ENCODE data around the gene MIEF2.

MIEF2 gene

DNA sequence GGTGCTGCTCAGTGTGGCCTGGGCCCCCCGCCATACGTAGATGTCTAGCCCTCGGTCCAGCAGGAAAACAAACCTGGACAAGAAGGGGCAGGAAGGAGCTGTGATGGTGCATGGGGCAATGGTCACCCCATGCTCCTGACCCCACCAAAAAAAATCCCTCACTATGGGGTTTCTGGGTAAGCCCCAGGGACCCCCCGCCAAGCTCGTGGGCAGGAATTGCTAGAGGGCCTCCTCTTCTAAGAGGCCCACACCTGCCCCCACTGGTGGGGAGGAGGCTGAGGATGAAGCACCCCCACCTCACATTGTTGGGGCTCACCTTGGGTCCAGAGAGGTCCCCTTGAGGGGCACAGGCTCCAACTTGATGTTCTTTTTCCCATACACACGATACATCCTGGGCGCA, 11.7 kb upstream of the MIEF2 start:
- no peak overlapping the region for H3K27ac ChIP-seq (ENCODE audit: low read depth, low read length)
- H3K36me3 ChIP-seq (ENCODE audit: control insufficient read depth, insufficient read depth, low read length): peaks cover 81% of the 10 kb centered on the region
- H3K4me1 ChIP-seq (ENCODE audit: control insufficient read depth, insufficient read depth, low read length): peaks cover 8% of the 10 kb centered on the region; the same call in 1 of the 2 replicates
- H3K9me3 ChIP-seq (ENCODE audit: control insufficient read depth, insufficient read depth, low read length): no peaks in the 10 kb centered on the region
- H3K27me3 ChIP-seq (ENCODE audit: control insufficient read depth, insufficient read depth, low read length): no peaks in the 10 kb centered on the region
- no peak overlapping the region for H3K9ac ChIP-seq (ENCODE audit: low read depth, low read length)
- H3K4me3 ChIP-seq (ENCODE audit: low read depth, low read length): no peak overlapping the region

DNA sequence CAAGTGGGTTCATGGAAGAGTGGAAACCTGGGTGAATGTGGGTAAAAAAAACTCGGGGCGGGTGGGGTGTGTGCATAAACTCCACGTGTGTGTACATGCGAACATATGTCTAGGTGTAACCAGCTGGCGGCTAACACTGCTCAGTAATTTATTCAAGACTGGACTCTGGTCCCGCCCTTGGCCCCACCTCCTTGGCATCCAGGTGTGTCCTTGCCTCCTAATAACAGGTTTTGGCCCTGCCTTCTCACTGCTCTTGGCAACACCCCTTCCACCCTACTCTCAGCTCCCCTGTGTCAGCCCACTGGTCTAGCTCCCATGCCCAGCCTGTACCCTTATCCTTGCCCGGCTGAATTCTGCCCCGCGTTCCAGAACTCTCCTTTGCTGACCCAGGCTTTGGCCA, 10.2 kb upstream of the MIEF2 start:
- Histone ChIP-seq H3K27ac (ENCODE audit: low read depth, low read length) (no peak overlapping the region), H3K9ac (ENCODE audit: low read depth, low read length) (no peak overlapping the region), H3K36me3 (ENCODE audit: control insufficient read depth, insufficient read depth, low read length) (peaks cover 86% of the 10 kb centered on the region), H3K9me3 (ENCODE audit: control insufficient read depth, insufficient read depth, low read length) (no peaks in the 10 kb centered on the region), H3K4me1 (ENCODE audit: control insufficient read depth, insufficient read depth, low read length) (peaks cover 8% of the 10 kb centered on the region; the same call in 1 of the 2 replicates), H3K4me3 (ENCODE audit: low read depth, low read length) (no peak overlapping the region), H3K27me3 (ENCODE audit: control insufficient read depth, insufficient read depth, low read length) (no peaks in the 10 kb centered on the region)

DNA sequence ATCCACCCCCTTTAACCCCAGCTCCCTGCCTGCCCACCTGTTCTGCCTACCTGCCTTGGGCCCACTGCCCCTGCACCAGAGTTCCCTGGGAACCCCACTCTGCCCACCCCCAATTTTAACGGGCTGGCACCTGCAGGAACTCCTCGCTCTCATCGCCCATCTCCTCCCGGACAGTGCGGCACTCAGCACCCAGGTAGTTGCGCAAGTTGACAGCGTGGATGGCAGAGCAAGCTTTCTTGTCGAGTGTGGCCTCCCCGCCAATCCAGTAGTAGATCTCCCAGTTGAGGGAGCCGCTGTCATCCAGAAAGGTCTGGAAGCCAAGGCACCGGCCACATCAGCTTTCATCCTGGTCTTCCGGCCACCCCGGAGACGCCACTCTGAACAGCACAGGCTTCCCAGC, 9.8 kb upstream of the MIEF2 start:
- H3K36me3 ChIP-seq (ENCODE audit: control insufficient read depth, insufficient read depth, low read length): peaks cover 86% of the 10 kb centered on the region
- H3K27me3 ChIP-seq (ENCODE audit: control insufficient read depth, insufficient read depth, low read length): no peaks in the 10 kb centered on the region
- H3K9me3 ChIP-seq (ENCODE audit: control insufficient read depth, insufficient read depth, low read length): no peaks in the 10 kb centered on the region
- no peak overlapping the region for H3K9ac ChIP-seq (ENCODE audit: low read depth, low read length)
- no peak overlapping the region for H3K27ac ChIP-seq (ENCODE audit: low read depth, low read length)
- no peak overlapping the region for H3K4me3 ChIP-seq (ENCODE audit: low read depth, low read length)
- H3K4me1 ChIP-seq (ENCODE audit: control insufficient read depth, insufficient read depth, low read length): peaks cover 8% of the 10 kb centered on the region; the same call in 1 of the 2 replicates

DNA sequence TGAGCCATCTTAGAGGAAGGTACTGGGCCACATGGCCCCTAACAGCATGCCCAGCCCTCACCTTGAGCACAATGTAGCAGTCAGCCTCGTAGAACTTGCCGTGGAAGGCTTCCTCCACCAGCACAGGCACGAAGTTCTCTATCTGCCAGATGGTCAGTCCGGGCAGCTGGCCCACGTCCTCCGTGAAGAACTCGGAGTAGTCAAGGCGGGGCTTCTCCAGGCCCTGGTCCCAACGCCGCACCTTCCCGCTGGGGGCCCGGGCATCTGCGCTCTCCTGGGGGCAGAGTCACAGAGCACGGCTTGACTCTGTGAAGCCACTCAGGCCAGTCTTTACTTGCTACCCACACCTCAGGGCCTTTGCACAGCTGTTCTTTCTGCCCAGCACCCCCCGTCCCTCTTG, 9.3 kb upstream of the MIEF2 start:
- Histone ChIP-seq H3K4me1 (ENCODE audit: control insufficient read depth, insufficient read depth, low read length) (peaks cover 6% of the 10 kb centered on the region; the same call in 1 of the 2 replicates), H3K4me3 (ENCODE audit: low read depth, low read length) (no peak overlapping the region), H3K9ac (ENCODE audit: low read depth, low read length) (no peak overlapping the region), H3K27me3 (ENCODE audit: control insufficient read depth, insufficient read depth, low read length) (no peaks in the 10 kb centered on the region), H3K36me3 (ENCODE audit: control insufficient read depth, insufficient read depth, low read length) (peaks cover 86% of the 10 kb centered on the region), H3K27ac (ENCODE audit: low read depth, low read length) (no peak overlapping the region), H3K9me3 (ENCODE audit: control insufficient read depth, insufficient read depth, low read length) (no peaks in the 10 kb centered on the region)

DNA sequence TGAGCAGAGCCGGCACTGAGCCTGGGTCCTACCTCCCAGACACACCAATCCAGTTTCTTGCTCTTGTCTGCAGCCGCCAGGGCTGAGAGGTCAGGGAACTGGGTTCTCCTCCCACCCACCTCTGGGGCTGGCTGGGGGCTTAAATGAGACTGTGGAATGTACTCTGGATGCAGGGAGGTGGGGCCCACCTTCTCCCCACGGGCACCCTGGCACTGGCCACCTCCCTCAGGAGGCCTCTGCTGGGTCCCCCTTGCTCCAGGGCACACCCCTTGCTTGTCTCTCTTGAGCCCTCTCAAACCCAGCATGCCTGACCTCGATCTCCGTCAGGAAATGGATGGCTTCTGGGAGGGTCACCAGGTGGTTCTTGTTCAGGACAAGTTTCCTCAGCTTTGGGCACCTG, 8.3 kb upstream of the MIEF2 start:
- peaks cover 4% of the 10 kb centered on the region; the same call in 1 of the 2 replicates for H3K4me1 ChIP-seq (ENCODE audit: control insufficient read depth, insufficient read depth, low read length)
- peaks cover 89% of the 10 kb centered on the region for H3K36me3 ChIP-seq (ENCODE audit: control insufficient read depth, insufficient read depth, low read length)
- H3K27ac ChIP-seq (ENCODE audit: low read depth, low read length): no peak overlapping the region

DNA sequence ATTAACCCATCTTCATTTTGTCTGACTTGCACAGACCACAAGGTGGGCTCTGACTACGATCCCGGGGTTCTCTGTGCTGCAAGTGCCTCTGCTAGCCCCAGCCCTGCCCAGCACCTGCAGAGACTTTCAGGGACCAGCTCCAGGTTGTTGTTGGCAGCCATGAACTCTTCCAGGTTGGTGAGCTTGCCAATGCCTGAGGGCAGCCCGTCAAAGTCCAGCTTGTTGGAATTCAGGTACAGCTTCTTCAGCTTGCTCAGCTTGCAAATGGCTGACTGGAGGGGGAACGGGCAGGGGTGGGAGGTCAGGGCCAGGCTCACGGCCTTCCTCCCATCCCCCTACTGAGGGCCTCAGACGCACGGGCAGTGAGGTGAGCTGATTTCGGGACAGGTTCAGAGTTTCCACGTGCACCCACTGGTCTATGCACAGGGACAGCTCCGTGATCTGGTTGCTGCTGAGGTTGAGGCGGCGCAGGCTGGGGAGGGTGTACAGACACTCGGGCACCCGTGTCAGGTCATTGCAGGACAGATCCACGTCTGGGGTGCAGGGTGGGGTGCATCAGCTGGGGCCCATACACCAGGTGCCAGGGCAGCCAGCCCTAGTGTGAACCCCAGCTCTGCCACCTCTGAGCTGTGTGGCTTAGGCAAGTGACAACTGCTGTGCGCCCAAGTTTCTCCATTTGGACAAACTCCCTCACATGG, 7.1 kb upstream of the MIEF2 start:
- Histone ChIP-seq H3K9ac (ENCODE audit: low read depth, low read length) (no peak overlapping the region), H3K36me3 (ENCODE audit: control insufficient read depth, insufficient read depth, low read length) (peaks cover 80% of the 10 kb centered on the region), H3K27ac (ENCODE audit: low read depth, low read length) (no peak overlapping the region), H3K9me3 (ENCODE audit: control insufficient read depth, insufficient read depth, low read length) (no peaks in the 10 kb centered on the region), H3K27me3 (ENCODE audit: control insufficient read depth, insufficient read depth, low read length) (no peaks in the 10 kb centered on the region), H3K4me3 (ENCODE audit: low read depth, low read length) (no peak overlapping the region), H3K4me1 (ENCODE audit: control insufficient read depth, insufficient read depth, low read length) (peaks cover 7% of the 10 kb centered on the region; the same call in 1 of the 2 replicates)

More for the DNA sequence above, 8.3 kb upstream of the MIEF2 start:
- no peak overlapping the region for H3K9ac ChIP-seq (ENCODE audit: low read depth, low read length)
- no peaks in the 10 kb centered on the region for H3K9me3 ChIP-seq (ENCODE audit: control insufficient read depth, insufficient read depth, low read length)
- H3K4me3 ChIP-seq (ENCODE audit: low read depth, low read length): no peak overlapping the region
- no peaks in the 10 kb centered on the region for H3K27me3 ChIP-seq (ENCODE audit: control insufficient read depth, insufficient read depth, low read length)

DNA sequence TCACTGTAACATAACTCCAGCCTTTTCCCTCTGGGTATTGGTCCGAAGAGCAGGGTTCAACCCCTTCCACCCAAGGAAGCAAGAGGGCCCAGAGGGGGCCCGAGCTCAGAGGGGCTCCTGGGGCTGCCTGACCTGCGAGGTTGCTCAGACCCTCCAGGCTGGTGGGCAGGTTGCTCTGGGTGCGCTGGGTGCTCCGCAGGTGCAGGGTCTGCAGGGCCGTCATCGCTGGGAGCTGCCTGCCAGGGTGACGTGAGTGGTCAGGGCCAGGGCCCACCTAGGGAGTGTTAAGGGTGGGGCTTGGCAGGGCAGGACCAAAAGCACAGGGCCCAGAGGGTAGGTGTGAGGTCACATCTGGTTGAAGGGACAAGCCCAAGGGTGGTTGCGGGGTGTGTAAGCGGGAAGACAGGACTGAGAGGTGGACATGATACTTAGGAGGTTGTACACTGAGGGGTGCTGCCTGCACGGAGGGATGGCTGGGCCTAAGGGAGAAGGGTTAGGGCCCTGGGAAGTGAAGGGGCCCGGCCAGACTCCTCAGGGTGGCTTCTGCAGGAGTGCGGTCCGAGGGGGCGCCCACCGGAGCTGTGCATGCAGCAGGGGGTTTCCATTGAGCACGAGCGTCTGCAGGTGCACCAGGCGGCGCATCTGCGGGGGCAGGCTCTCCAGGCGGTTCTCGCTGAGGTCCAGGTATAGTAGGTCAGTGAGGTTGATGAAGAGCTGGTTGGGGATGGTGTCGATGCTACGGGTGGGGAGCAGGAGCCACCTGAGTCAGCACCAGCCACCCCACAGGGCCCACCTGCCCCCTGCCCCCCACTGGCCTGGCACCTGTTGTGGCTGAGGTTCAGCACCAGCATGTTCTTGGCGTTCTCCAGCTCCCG, 6.3 kb upstream of the MIEF2 start:
- peaks cover 72% of the 10 kb centered on the region for H3K36me3 ChIP-seq (ENCODE audit: control insufficient read depth, insufficient read depth, low read length)
- no peak overlapping the region for H3K4me3 ChIP-seq (ENCODE audit: low read depth, low read length)
- H3K9me3 ChIP-seq (ENCODE audit: control insufficient read depth, insufficient read depth, low read length): no peaks in the 10 kb centered on the region
- no peak overlapping the region for H3K9ac ChIP-seq (ENCODE audit: low read depth, low read length)
- no peak overlapping the region for H3K27ac ChIP-seq (ENCODE audit: low read depth, low read length)
- no peaks in the 10 kb centered on the region for H3K27me3 ChIP-seq (ENCODE audit: control insufficient read depth, insufficient read depth, low read length)
- peaks cover 7% of the 10 kb centered on the region; the same call in 1 of the 2 replicates for H3K4me1 ChIP-seq (ENCODE audit: control insufficient read depth, insufficient read depth, low read length)

DNA sequence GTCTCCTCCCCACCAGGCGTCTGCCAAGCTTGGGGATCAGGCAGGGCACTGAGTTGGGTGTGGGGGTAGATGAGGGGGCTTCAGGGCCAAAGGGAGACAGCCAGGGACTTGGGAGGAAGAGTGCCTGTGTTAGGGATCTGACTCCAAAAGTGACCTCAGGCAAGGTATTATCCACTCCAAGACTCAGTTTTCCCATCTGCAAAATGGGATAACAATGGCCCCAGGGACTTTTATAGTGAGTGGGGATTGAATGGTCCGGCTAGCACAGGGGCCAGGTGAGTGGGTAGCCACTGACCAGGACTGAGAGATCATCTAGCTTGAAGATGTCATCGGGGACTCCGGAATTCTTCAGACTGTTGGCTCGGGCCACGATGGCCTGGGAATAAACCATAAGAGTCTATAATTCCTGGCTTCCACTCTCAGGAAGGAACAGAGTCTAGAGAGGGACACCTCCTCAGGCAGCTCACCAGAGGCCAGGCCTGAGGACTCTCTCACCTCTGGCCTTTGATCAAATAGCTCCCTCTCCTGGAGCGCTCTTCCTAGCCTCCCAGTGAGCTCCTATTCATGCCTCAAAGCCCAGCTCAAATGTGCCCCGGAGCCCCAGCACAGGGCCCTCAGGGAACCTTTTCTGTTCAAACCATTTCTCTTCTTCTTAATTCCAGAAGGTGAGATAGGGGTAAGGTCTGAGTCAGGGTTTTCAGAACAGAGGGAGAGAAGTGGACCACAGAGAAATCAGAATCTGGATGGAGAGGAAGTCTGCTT, 5.4 kb upstream of the MIEF2 start:
- Histone ChIP-seq H3K4me1 (ENCODE audit: control insufficient read depth, insufficient read depth, low read length) (peaks cover 7% of the 10 kb centered on the region; the same call in 1 of the 2 replicates), H3K9me3 (ENCODE audit: control insufficient read depth, insufficient read depth, low read length) (no peaks in the 10 kb centered on the region), H3K4me3 (ENCODE audit: low read depth, low read length) (no peak overlapping the region), H3K36me3 (ENCODE audit: control insufficient read depth, insufficient read depth, low read length) (peaks cover 67% of the 10 kb centered on the region), H3K9ac (ENCODE audit: low read depth, low read length) (no peak overlapping the region), H3K27me3 (ENCODE audit: control insufficient read depth, insufficient read depth, low read length) (no peaks in the 10 kb centered on the region), H3K27ac (ENCODE audit: low read depth, low read length) (peak overlapping the region; percentile 22)

DNA sequence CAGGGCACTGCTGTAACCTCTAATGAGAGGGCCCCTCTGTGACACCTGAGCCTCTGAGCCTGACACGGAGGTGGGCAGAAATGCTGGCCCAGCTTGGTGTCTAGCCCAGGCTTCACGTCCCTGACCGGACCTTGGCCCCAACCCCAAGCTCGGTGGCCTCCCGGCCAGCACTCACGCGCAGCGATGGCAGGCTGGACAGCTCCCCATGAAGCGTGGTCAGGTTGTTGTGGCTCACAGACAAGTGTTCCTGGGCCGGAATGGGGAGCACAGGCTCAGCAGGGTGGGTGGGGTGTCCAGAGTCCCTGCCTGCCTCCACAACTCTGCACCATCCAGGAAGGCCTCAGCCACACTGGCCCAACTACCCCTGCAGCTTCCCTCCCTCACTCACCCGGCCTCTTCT, 4.1 kb upstream of the MIEF2 start:
- H3K9me3 ChIP-seq (ENCODE audit: control insufficient read depth, insufficient read depth, low read length): no peaks in the 10 kb centered on the region
- no peak overlapping the region for H3K9ac ChIP-seq (ENCODE audit: low read depth, low read length)
- no peaks in the 10 kb centered on the region for H3K27me3 ChIP-seq (ENCODE audit: control insufficient read depth, insufficient read depth, low read length)
- H3K36me3 ChIP-seq (ENCODE audit: control insufficient read depth, insufficient read depth, low read length): peaks cover 55% of the 10 kb centered on the region
- H3K4me1 ChIP-seq (ENCODE audit: control insufficient read depth, insufficient read depth, low read length): peaks cover 9% of the 10 kb centered on the region; the same call in 1 of the 2 replicates
- H3K4me3 ChIP-seq (ENCODE audit: low read depth, low read length): no peak overlapping the region
- no peak overlapping the region for H3K27ac ChIP-seq (ENCODE audit: low read depth, low read length)

DNA sequence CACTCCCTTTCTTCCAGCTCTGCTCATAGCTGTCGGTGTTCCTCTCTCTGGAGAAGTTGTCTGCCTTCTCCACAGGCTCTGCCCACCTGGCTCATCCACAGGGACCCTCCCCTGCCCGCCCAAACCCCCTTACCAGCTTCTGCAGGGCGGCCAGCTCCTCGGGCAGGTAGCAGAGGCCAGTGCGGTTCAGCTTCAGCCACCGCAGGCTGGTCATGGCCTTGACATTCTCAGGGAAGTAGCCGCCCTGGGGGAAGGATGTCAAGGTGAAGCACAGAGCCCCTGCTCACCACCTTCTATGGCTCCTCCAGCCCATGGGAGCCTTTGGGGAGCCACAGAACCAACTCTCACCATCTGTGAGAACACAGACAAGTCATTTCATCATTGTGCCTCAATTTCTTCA, 3.7 kb upstream of the MIEF2 start:
- Histone ChIP-seq H3K9me3 (ENCODE audit: control insufficient read depth, insufficient read depth, low read length) (no peaks in the 10 kb centered on the region), H3K4me1 (ENCODE audit: control insufficient read depth, insufficient read depth, low read length) (peaks cover 11% of the 10 kb centered on the region; the same call in 1 of the 2 replicates), H3K36me3 (ENCODE audit: control insufficient read depth, insufficient read depth, low read length) (peaks cover 50% of the 10 kb centered on the region), H3K4me3 (ENCODE audit: low read depth, low read length) (peak overlapping the region; percentile 87), H3K27ac (ENCODE audit: low read depth, low read length) (no peak overlapping the region), H3K9ac (ENCODE audit: low read depth, low read length) (no peak overlapping the region), H3K27me3 (ENCODE audit: control insufficient read depth, insufficient read depth, low read length) (no peaks in the 10 kb centered on the region)
